ENCODE data around the gene LAS1L. TPM values are rescaled to one million over a fixed set of nuclear protein-coding genes. Genes with fewer than 3 reads are reported as not detected.

LAS1L gene
- 19.5 and 23.7 TPM in 2 replicates for total RNA-seq

DNA sequence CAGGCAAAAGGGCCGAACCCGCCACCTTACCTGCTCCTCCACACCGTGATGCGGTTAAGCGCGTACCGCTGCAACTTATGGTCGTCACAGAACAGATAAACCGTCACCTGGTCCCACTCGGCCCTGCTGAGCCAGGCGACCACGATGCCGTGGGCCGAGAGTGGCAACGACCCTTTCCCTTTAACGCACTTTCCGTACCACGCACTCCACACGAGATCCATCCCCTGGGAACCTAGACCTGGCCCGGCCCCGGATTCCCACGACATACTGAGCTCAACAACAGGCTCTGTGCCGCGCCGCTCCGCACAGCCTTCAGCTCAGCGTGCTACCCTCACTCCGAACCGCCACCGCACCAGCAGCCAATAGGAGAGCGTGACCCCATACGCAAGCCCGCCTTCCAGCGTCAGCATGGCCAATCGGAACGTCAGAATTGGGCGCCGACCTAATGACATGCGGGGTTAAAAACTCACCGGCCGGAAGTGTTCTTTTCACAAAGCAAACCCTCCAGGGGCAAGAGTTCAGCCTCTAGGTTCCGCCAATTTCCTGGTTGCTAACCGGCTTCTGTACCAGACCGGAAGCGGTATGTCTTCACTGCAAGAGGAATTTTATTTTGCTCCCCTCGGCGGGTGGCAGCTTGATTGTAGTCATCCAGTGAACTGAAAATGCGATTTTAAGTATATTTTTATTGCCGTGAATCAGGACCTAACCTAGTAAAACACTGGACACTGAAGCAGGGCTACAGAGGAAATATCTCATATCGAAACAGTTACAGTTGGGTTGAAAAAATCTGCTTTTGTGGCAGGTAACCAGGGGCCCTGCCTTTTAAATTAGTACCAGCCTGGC lies at the start of gene LAS1L:
TSS of gene LAS1L (minus strand) at position 338 of the 843 bp plus-strand sequence. CDS start at position 266, 72 bp downstream.

Other genes starting within 250 kb of the LAS1L start
- 233 and 319 TPM in 2 replicates for gene MSN, start 132.9 kb upstream of the LAS1L start, total RNA-seq